Muscle of back (tissue), 11 donors: ENCODE results near the gene BAG5. TPM values are rescaled to one million over a fixed set of nuclear protein-coding genes. Genes with fewer than 3 reads are reported as not detected.
A peak's percentile ranks its signal among the peaks of the same experiment; 100 is the strongest.
"Not testable (repeated sequence)": the region's sequence is repeated elsewhere in the genome, so short reads cannot be mapped to it uniquely, and the experiment has no call there.

Experiments used
- DNase-seq, 3 donors: peaks; one replicate each; pipeline versions ENCODE4 v3.0.0 to v3.0.0-alpha.2; 2013
- polyA plus RNA-seq, 10 donors: library from polyadenylated mRNA; unstranded; fragments of 120-200 nt; gene quantifications; one replicate each; pipeline ENCODE4 v1.2.1, GENCODE V29; 2013; ENCODE audit not compliant: insufficient read length in 10 of 10

The BAG5 gene
- polyA plus RNA-seq, 10 donors, result 18.2 to 25.6 (median 21.8) TPM

- DNase-seq, result not testable (repeated sequence)
Measured at GRCh38 chr14:103525430-103526246, 36.8 kb downstream of the BAG5 start.

GRCh38 chr14:103524002-103524935 lies 38.2 kb downstream of the BAG5 start:
- no peak for DNase-seq

- DNase-seq, result no peak
Measured at GRCh38 chr14:103523575-103523954, 38.9 kb downstream of the BAG5 start.

GRCh38 chr14:103522649-103523574 lies 39.5 kb downstream of the BAG5 start, which contains the start of gene CKB:
Gene CKB, minus strand, starts transcription at chr14:103522830. Its CDS starts 337 bp downstream, at chr14:103522493.
- peak in 1 of 3 donors; percentile 78 for DNase-seq

- peak in 1 of 3 donors; percentile 53 for DNase-seq
Measured at GRCh38 chr14:103521951-103522563, 40.4 kb downstream of the BAG5 start.

- peak in 1 of 3 donors; percentile 74 for DNase-seq
Measured at GRCh38 chr14:103521438-103521950, 41.0 kb downstream of the BAG5 start.

- peak in 2 of 3 donors; percentile 80 to 89 for DNase-seq
Measured at GRCh38 chr14:103520657-103521437, 41.6 kb downstream of the BAG5 start.

- no peak for DNase-seq
Measured at GRCh38 chr14:103520269-103520656, 42.2 kb downstream of the BAG5 start.

GRCh38 chr14:103519837-103520212 lies 42.6 kb downstream of the BAG5 start:
- no peak for DNase-seq

GRCh38 chr14:103519043-103519836 lies 43.2 kb downstream of the BAG5 start:
- no peak for DNase-seq

- DNase-seq, result peak in 1 of 3 donors; percentile 68
Measured at GRCh38 chr14:103518422-103519042, 43.9 kb downstream of the BAG5 start.

- DNase-seq, result peak in 1 of 3 donors; percentile 54
Measured at GRCh38 chr14:103517721-103518421, 44.6 kb downstream of the BAG5 start.

- no peak for DNase-seq
Measured at GRCh38 chr14:103517174-103517566, 45.3 kb downstream of the BAG5 start.

GRCh38 chr14:103516426-103517173 lies 45.9 kb downstream of the BAG5 start:
- DNase-seq, result no peak

- no peak for DNase-seq
Measured at GRCh38 chr14:103514596-103515421, 47.6 kb downstream of the BAG5 start.
